HG03432 (cell line): ENCODE results near the gene TSR3.

Experiments
- ATAC-seq: cut with Tn5 transposase; IDR thresholded peaks from one replicate; pipeline ENCODE4 v1.9.1; 2021; ENCODE audit warnings: mild to moderate bottlenecking, moderate library complexity; ENCODE audit not compliant: unreplicated experiment

The TSR3 gene

DNA sequence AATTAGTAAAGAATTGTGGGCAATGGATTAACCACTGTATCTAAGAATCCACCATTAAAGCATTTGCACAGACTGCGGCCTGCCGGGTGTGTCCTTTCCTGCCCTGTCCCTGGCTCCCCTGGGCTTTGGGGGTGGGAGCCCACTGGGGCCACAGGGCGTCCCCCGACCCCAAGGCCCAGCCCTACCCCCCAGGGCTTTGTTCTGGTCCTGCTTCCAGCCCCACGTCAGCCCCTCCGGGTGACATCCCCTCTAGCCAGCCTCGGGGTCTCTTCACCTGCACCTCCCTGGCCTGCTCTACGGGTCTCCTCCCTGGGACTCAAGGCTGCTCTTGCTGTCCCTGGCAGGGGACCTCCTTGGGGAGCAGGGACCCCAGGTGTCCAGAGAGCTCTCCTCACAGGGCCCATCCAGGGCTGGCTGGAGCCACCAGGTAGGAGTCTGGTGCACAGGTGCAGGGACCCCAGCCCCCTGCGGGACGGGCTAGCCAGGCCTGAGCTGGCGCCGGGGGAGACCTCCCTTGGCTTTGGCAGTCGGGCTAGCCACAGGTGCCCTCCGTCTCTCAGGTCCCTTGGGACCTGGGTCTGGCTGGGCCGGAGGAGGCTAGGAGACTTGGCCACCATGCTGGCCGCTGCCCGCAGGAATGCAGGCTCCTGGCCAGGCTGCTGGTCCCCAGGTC lies 24.6 kb downstream of the TSR3 start:
- ATAC-seq: no peak

DNA sequence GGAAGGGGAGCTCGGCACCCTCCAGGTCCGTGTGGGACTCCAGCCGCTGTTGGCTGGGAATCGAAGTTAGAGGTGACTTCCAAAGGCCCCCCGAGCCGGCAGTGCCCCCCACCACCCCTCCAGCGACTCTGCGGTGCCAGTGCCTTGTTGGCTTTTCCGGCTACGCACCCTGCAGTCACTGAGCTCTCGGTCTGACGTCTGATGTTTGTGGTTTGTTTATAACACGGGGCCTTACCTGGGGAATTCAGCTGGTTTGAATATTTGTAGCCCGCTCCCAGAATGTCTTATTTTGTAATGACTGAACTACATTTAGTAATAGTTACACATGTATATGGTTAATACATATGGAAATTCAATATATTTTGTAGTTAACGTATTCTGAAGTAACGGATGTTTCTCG lies 25.3 kb downstream of the TSR3 start:
- ATAC-seq: no peak

DNA sequence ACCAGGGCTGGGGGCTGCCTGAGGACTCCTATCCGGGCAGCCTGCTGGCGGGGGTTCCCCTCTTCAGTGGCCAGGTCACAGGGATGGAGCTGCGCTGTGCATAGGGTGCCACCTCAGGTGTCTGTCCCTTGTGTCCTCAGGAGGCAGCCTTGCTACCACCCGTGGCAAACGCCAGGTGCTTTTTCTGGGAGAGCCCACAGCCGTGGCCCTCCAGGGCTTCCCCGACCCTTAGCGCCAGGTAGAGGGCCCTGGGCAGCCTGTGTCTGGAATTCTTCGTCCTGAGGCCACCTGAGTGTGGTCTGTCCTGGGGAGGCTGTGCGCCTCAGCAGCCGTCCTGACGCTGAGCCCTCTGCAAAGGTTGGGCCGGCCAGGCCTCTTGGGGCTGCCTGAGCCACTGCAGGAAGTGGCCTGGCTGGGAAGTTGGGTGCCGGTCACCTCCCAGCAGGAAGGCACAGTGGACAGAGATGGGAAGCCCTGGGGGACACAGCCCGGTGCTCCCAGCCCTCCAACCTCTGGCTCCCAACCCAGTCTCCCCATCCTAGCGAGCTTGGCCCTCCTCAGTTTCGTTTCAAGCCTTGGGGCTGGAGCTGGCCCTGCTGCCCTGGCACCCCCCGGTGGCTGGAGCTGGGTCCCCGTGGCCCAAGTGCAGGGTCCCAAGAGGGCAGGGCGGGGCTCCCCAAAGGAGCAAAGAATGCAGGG lies 25.9 kb downstream of the TSR3 start:
- ATAC-seq: no peak

DNA sequence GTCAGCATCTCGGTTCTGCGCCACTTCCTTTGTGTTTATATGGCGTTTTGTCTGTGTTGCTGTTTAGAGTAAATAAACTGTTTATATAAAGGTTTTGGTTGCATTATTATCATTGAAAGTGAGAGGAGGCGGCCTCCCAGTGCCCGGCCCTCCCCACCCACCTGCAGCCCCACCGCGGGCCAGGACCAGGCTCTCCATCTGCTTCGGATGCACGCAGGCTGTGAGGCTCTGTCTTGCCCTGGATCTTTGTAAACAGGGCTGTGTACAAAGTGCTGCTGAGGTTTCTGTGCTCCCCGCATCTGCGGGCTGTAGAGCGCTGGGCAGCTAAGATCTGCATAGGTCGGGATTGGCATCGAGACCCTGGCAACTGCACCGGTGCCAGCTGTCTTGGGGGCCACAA lies 26.4 kb downstream of the TSR3 start:
- ATAC-seq: no peak

DNA sequence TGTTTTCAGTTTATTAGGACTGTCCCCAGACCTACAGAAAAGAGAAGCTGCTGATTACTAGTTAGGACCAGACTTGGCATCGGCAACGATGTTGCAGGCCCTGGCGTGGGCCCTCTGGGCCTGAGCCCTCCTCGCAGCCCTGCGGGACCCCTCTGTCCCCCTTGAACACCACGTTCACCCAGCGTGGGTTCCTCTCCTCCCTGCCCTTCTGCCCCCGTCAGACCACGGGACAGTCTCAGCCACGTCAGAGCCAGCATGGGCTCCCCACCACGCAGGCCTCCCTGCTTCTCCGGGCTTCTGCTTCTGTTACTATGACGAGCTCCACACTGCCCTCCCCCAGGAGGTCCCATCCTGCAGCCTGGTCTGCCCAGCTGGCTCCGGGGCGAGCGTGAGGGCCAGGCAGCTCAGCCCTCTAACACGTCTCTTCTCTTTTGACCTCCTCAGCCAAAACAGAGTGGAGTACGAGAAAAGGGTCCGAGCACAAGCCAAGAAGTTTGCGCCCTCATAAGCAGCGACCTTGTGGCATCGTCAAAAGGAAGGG lies 27.3 kb downstream of the TSR3 start:
- ATAC-seq: no peak

DNA sequence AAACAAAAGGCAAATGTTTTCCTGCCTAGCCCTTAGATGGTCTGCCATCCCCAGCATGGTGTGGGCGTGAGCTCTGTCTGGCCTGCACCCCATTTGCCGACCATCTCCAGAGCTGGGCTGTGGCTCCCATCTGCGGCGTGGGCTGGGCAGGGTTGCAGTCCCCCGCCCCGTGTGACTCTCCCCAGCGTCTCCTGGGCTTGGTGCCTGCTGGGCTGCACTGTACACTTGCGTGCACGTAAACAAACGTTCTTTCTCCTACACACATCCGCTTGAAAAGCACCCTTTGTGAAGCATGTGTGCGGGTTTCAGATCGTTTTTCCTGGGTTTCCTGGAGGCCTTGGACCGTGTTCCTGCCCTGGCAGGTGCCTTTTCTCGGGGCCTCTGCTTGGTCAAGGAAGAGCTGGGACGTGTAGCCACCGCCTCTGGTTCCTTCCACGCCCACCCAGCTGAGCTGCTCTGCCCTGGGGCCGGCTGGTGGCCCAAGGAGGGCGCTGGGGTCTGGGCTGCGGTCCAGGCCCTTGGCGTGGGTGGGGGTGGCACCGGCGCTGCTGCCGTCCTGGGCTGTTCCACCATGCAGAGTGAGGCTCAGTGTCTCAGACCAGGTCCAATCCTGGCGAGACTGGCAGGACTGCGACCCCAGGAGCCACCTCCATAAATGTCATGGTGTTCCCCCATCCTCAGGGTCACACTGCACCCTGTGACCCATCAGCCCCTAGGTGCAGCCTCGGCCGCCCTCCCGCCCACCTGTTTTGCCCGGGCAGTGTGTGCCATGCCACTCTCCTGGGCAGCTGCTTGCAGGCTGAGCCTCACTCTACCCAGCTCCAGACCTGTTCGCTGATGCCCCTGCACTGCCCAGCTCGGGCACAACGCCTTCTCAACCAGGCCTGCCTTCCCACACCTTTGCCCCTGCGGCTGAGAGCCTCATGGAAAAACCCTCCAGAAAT lies 28.1 kb downstream of the TSR3 start:
- no peak for ATAC-seq

DNA sequence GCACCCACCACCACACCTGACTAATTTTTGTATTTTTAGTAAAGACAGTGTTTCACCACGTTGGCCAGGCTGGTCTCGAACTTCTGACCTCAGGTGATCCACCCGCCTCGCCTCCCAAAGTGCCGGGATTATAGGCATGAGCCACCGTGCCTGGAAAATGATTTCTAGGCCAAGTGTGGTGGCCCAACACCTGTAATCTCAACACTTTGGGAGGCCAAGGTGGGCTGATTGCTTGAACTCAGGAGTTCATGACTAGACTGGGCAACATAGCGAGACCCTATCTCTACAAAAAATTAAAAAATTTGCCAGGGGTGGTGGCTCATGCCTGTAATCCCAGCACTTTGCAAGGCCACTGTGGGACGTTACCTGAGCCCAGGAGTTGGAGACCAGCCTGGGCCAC lies 29.3 kb downstream of the TSR3 start:
- ATAC-seq: no peak

DNA sequence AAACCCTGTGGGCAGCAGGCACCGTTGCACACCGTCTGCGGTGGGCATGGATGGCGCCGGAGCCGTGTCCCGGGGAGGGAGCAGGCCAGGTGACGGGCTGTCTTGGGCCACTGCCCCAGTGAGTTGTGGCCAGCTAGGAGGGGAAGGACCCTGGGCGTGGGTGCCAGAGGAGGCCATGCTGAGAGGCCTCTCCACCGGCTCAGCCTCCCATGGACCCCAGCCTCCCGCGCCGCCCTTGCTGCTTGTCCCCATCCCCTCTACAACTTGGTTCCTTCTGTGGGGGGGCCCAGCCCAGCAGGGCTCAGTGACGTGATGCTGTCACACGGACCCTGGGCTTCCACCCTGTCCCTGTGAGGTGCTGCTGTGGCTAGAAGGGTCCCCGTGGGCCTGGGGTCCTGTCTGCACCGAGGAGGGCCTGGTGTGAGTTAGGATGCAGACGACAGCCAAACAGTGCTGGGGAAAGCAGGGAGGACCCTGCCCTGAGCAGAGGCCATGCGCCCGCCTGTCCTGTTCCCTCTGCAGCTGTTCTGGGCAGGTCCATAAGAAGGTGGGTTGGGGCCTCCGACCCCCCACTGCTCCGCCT lies 30.9 kb downstream of the TSR3 start:
- no peak for ATAC-seq

DNA sequence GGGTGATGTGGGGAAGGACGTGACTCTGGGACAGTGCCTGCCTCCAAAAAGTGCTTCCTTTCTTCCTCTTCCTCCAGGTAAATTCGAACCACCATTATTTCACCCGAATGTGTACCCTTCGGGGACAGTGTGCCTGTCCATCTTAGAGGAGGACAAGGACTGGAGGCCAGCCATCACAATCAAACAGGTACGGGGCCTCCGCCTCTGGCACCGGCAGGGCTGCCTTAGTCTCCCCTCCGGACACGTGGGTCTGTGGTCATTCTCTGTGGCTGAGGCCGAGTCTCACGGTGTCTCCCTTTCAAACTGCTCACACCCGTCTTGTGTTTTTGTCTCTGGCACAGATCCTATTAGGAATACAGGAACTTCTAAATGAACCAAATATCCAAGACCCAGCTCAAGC lies 31.6 kb downstream of the TSR3 start:
- ATAC-seq: no peak

DNA sequence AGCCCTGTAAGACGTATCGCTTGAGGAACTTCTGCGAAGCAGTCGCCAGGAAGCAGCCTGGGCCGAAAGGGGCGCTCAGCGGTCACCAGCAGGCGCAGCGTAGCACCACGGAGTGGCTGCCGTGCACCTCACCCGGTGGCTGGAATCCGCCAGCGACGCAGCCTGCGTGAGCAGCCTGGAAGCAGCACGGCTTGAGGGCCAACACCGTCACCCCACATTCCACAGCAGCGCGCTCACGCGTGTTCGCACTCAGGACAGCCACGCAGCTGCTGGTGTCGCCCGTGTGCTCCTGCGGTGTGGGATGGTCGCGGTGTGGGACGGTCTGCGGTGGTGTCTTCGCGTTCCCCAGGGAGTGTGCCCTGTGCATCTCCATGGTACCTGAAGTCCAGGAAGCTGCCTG lies 32.6 kb downstream of the TSR3 start:
- no peak for ATAC-seq

DNA sequence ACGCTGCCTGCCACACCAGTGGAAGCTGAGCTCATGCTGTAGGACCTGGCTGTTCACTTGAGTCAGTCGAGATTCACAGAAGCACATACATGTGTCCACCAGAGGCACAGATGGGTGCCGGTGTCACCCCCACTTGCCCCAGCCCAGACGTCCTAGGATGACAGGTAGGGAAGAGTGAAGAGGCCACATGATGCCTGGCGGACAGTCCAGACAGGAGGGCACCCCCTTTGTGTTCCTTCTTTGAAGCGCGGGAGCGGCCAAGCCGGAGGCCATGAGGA lies 33.5 kb downstream of the TSR3 start:
- ATAC-seq: no peak

DNA sequence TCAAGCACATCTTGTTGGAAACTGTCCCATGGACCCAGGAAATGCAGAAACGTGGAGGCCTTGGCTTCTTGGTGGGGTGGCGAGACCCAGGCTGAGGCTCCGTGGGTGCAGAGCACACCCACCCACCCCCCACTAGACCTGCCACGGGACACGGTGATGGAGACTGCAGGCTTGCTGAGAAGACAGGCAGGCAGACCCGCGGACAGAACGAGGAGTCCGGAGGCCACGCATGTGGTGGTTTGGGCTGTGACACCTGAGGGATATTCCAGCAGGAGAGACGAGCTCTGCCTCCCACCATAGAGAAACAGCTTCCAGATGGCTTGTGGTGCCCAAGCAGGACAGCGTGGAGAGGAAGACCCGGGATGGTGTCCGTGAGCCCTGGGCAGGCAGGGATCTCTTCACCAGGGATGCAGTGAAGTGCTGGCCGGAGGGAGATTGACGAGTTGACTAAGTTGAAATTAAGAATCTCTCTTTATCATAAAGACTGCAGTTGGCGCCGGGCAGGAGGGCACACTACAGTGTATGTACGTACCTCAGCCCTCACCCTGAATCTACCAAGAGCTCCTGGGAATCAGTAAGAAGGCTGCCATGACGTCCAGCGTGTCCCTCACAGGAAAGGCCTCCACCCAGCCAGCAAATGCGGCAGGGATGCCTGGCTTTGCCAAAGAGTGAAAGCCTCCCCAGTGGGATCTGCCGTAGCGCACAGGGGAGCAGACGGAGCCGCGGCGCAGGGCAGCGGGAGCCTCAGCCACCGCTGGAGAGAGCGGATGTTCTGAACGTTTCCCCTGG lies 34.0 kb downstream of the TSR3 start:
- ATAC-seq: no peak

DNA sequence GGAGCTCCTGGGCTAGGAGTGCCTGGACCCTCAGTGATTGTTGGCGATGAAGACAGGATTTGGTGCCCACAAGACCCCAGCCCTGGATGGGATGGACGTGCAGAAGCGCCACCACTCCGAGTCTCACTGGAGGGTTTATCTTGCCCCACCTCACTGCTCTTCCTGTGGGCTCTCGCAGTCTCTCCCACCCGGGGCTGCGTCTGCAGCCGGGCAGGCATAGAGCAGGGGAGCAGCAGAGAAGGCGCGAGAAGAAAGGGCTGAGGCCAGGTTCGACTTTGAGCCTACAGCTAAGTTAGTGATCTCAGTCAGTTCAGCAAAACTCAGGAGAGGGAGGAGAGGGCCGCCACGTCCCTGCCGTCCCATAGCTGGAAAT lies 35.7 kb downstream of the TSR3 start:
- no peak for ATAC-seq

DNA sequence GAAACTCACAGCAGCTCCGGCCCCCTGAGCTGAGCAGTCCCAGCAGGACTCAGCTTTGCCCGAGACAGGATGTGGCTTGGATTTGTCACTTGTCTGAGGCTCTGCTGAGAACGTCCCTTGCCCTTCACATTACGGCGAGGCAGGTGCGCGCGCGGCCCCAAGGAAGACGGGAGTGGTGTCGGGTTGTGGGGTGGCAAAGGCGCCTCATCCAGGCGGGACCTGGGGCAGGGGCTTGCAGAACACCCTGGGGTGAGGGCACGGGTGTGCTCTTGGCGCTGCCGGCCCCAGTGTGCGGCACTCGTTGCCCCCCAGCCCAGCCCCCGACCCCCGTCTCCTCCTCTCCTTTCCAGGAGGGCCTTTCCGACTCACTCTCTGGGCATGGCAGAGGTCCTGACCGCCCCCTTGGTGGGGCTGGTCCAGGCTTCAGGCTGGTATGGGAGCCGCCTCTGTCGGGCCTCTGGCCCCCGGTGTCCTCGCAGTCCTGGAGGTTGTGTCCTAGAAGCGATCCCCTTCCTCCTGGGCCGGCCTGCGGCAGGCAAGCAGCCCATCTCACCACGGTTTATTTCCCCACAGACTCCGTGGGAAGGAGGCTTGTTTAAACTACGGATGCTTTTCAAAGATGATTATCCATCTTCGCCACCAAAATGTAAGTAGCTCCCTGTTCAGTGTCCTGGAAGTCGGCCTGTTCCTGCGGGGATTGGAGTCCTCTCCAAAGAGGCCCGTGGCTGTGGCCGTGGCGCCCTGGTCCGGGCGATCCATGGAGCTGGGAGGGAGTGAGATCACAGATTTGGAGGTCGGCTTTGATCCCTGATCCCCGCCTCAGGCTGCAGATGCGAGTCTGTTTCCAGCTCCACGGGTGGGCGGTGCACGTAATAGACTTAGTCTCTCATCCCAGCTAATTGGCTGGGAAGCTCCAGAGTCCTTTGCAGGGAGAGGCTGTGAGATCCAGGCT lies 36.3 kb downstream of the TSR3 start:
- ATAC-seq: no peak

DNA sequence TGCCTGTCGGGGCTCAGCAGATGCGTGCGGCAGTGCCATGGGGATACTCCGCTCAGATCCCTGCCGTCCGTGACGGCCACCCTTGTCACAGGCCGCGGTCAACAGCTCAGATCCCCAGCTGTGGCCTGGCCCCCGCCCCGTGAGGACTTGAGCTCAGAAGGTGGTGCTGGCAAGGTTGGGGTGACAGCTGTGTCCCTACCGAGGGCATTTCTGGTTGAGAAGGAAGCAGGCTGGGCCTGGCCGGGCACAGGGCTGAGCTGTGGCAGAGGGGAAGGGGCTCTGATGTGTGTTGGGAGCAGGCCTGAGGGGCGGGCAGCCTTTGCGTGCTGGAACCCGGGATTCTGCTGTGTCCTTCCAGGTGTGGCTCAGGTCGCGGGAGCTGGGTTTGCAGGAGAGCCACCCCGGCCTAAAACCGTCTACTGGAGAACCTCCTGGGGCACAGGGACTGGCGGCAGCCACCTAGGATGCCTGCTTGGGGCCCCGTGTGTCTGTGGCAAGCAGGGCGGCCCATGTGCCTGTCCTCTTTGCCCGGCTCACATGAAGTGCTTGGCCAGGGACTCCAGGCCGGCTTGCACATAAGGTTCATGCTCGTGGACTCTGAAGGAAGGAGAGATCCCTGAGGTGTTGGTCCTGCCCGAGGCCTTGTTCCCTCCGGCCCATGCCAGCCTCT lies 37.1 kb downstream of the TSR3 start:
- no peak for ATAC-seq

DNA sequence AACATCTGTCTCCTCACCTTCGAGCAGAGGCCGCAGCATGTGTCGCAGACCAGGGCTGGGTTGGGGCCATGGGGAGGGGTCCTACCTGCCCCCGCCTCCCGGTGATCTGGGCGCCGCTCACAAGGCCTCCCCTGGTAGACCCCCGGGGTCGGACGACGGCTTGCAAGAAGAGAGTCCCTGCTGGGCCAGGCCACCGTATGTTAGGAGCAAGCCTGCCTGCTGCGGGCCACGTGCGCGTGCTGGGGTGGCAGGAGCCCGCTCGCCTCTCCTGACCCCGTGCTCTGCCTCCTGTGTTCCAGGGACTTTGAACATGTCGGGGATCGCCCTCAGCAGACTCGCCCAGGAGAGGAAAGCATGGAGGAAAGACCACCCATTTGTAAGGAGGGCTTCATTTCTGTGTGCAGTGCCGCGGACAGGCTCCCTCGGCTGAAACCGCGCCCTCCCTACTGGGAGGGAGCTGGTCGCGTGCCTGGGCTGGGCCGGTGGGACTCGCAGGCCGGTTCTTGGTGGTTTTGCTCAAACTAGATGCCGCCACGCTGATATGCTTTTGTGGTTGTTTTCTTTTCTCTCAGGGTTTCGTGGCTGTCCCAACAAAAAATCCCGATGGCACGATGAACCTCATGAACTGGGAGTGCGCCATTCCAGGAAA lies 37.8 kb downstream of the TSR3 start:
- ATAC-seq: no peak

DNA sequence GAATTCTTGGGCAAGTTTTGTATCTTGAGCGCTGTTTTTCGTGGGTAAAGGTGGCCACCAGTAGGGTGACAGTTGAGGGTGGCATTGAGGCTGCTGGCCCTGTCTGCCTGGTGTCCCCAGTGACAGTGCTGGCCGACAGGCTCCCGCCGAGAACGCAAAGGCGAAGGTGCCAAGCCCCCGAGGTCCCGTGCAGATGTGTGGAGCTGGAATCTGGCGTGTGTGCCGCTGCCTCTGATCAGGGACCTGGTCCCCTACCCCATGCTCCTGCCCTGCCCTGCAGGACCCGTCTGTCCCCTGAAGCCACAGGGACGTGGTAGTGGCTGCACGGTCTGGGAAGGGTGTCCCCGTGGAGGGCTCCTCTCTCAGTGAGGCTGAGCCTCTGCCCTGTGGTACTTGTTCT lies 38.8 kb downstream of the TSR3 start:
- no peak for ATAC-seq

DNA sequence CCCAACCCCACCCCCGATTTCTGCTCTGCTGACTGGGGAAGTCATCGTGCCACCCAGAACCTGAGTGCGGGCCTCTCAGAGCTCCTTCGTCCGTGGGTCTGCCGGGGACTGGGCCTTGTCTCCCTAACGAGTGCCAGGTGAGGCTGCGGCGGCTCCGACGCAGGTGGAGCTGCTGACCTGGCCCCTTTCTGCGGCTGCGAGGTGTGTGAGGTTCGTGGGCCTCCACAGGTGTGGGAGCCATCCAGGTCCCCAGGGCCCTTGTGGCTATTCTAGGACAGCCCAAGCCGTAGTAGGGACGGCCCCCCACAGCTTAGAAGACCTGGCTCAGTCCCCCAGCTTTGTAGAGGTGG lies 39.2 kb downstream of the TSR3 start:
- ATAC-seq: no peak
